Liver (tissue), 3 donors: ENCODE measurements around the gene SERPINH1.
"Not testable (repeated sequence)": the region's sequence is repeated elsewhere in the genome, so short reads cannot be mapped to it uniquely, and the experiment has no call there.

Experiments used
- CTCF ChIP-seq: fragments of 150-350 bp; IDR thresholded peaks from 2 replicates; pipeline ENCODE4 v1.5.1; 2017; ENCODE audit warnings: improper control_type of control experiment, low read depth, low read length; ENCODE audit not compliant: missing input control
- GABPA ChIP-seq, 2 donors: IDR thresholded peaks in 1 of 2; conservative IDR thresholded peaks in 1 of 2; 2 replicates each; pipeline ENCODE4 v1.6.1; 2016; ENCODE audit warnings: antibody characterized with exemption in 2 of 2, mild to moderate bottlenecking in 1 of 2, moderate library complexity in 1 of 2
- HNF4A ChIP-seq, 2 donors: conservative IDR thresholded peaks; 2 replicates each; pipeline ENCODE4 v1.6.1; 2016; ENCODE audit warnings: antibody characterized with exemption in 2 of 2, mild to moderate bottlenecking in 2 of 2
- HNF4G ChIP-seq: IDR thresholded peaks from 2 replicates; pipeline ENCODE4 v1.6.1; 2016; ENCODE audit warnings: antibody characterized with exemption
- MAX ChIP-seq: IDR thresholded peaks from 2 replicates; pipeline ENCODE4 v1.6.1; 2016; ENCODE audit warnings: antibody characterized with exemption
- NR2F2 ChIP-seq: IDR thresholded peaks from 2 replicates; pipeline ENCODE4 v1.6.1; 2016; ENCODE audit warnings: antibody characterized with exemption
- RAD21 ChIP-seq, 2 donors: IDR thresholded peaks; 2 replicates each; pipeline ENCODE4 v1.6.1; 2016; ENCODE audit warnings: antibody characterized with exemption in 2 of 2, mild to moderate bottlenecking in 2 of 2
- TAF1 ChIP-seq: conservative IDR thresholded peaks from 2 replicates; pipeline ENCODE4 v1.6.1; 2016; ENCODE audit warnings: antibody characterized with exemption, mild to moderate bottlenecking
- YY1 ChIP-seq: IDR thresholded peaks from 2 replicates; pipeline ENCODE4 v1.6.1; 2016; ENCODE audit warnings: antibody characterized with exemption, mild to moderate bottlenecking
- ZBTB33 ChIP-seq: IDR thresholded peaks from 2 replicates; pipeline ENCODE4 v1.6.1; 2016; ENCODE audit warnings: antibody characterized with exemption
- donor health status: healthy.
- donor health status: healthy.

GRCh38 chr11:75584659-75585292 is 22.7 kb downstream of the SERPINH1 start:
- not testable (repeated sequence) for TF ChIP-seq CTCF; MAX; ZBTB33; HNF4A (conservative IDR thresholded peaks at IDR 0.05); TAF1; GABPA (IDR thresholded peaks at IDR 0.05 in 1 of 2, conservative IDR thresholded peaks at IDR 0.05 in 1 of 2); HNF4G; RAD21 (IDR thresholded peaks at IDR 0.05); NR2F2; YY1
